DOHH2 (cell line): Measurements from ENCODE around the gene ZNF557.

Source experiments
- CTCF ChIP-seq: fragments of 200-600 bp; sonication (generic); IDR thresholded peaks from one replicate; pipeline ENCODE4 v1.5.1; 2014; ENCODE audit warnings: antibody characterized with exemption, mild to moderate bottlenecking, low read depth, low read length; ENCODE audit not compliant: poor library complexity, severe bottlenecking
- EZH2phosphoT487 ChIP-seq: fragments of 200-600 bp; sonication (generic); IDR thresholded peaks from 2 replicates; pipeline ENCODE4 v1.6.1; 2017; ENCODE audit warnings: borderline replicate concordance, mild to moderate bottlenecking, antibody characterized with exemption, low read length, moderate library complexity, mixed read lengths

GRCh38 chr19:7119582-7119981 lies 50.1 kb downstream of the ZNF557 start:
- TF ChIP-seq CTCF, result no peak
- TF ChIP-seq EZH2phosphoT487, result no peak
